CD4-positive, alpha-beta T cell treated with Interleukin-6 at 100 ng/mL for 8 hours (primary cell): Measurements from ENCODE around the gene EMSY.
"Not testable (repeated sequence)": the region's sequence is repeated elsewhere in the genome, so short reads cannot be mapped to it uniquely, and the experiment has no call there.

ENCODE experiments used
- DNase-seq: peaks from one replicate; pipeline ENCODE4 v3.0.0-alpha.2; 2020; ENCODE audit warnings: mixed read lengths, low spot score

Gene EMSY

GRCh38 chr11:76574406-76574805 lies 129.6 kb downstream of the EMSY start:
- no peak for DNase-seq

- DNase-seq, result no peak
These were observed 130.1 kb downstream of the EMSY start for GRCh38 chr11:76574879-76575278.

GRCh38 chr11:76577226-76577920 lies 132.6 kb downstream of the EMSY start:
- no peak for DNase-seq

- DNase-seq, result no peak
These were observed 133.3 kb downstream of the EMSY start for GRCh38 chr11:76577921-76578653.

GRCh38 chr11:76578654-76579055 lies 133.8 kb downstream of the EMSY start:
- no peak for DNase-seq

GRCh38 chr11:76579056-76579751 lies 134.4 kb downstream of the EMSY start:
- DNase-seq, result no peak

- DNase-seq, result no peak
These were observed 134.9 kb downstream of the EMSY start for GRCh38 chr11:76579752-76580151.

GRCh38 chr11:76582471-76582870 lies 137.7 kb downstream of the EMSY start:
- DNase-seq, result not testable (repeated sequence)

- DNase-seq, result no peak
These were observed 143.1 kb downstream of the EMSY start for GRCh38 chr11:76587820-76588454.

- peak; percentile 38 for DNase-seq
These were observed 143.9 kb downstream of the EMSY start for GRCh38 chr11:76588455-76589325.

- no peak for DNase-seq
These were observed 144.7 kb downstream of the EMSY start for GRCh38 chr11:76589477-76589876.

GRCh38 chr11:76589964-76590950 lies 145.4 kb downstream of the EMSY start:
- no peak for DNase-seq

GRCh38 chr11:76591416-76591815 lies 146.6 kb downstream of the EMSY start:
- DNase-seq, result no peak

GRCh38 chr11:76592025-76592914 lies 147.5 kb downstream of the EMSY start:
- DNase-seq, result no peak

- DNase-seq, result no peak
These were observed 148.1 kb downstream of the EMSY start for GRCh38 chr11:76592961-76593360.

GRCh38 chr11:76595091-76595490 lies 150.3 kb downstream of the EMSY start:
- not testable (repeated sequence) for DNase-seq

- DNase-seq, result no peak
These were observed 151.8 kb downstream of the EMSY start for GRCh38 chr11:76596652-76597051.

GRCh38 chr11:76597533-76598425 lies 153.0 kb downstream of the EMSY start:
- no peak for DNase-seq
